ENCODE results near the gene BANF2.

Gene BANF2

DNA sequence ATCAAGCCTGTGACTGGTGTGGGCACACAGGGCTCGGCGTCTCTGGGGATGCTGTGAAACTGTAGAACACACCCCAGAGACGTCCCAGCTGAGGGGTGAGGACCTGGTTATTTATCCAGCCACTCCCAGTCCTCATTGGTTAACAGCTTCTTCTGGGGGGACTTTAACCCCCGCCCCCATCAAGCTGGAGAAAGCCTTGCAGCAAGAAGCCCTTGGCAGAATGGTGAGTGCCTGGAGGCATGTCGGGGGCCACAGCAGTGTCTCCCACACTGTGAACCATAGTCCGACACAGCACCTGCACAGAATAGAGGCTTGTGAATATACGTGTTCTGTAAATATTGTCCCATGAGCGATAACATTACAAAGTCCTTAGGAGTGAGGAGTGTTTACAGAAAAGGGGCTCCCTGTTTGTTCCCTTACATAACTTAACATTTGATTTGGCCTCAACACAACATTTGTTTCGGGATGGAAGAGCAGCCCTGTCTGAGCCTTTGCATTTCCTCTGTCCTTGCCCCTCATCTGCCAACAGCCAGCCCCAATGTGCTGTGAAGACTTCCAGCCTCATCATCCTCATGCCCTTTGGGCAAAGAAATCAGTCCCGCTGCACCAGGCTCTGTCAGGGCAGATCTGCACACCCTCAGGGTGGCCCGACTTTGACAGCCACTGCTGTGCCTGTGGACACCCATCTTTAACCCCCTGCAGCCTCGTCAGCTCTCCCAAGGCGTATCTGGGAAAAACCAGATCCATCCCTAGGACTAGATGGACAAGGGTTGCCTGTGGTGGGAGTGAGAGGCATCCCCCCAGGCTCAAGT lies 15.5 kb upstream of the BANF2 start:
- TF ChIP-seq, protein P1, sequence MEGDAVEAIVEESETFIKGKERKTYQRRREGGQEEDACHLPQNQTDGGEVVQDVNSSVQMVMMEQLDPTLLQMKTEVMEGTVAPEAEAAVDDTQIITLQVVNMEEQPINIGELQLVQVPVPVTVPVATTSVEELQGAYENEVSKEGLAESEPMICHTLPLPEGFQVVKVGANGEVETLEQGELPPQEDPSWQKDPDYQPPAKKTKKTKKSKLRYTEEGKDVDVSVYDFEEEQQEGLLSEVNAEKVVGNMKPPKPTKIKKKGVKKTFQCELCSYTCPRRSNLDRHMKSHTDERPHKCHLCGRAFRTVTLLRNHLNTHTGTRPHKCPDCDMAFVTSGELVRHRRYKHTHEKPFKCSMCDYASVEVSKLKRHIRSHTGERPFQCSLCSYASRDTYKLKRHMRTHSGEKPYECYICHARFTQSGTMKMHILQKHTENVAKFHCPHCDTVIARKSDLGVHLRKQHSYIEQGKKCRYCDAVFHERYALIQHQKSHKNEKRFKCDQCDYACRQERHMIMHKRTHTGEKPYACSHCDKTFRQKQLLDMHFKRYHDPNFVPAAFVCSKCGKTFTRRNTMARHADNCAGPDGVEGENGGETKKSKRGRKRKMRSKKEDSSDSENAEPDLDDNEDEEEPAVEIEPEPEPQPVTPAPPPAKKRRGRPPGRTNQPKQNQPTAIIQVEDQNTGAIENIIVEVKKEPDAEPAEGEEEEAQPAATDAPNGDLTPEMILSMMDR (IDR thresholded peaks at IDR 0.05), result no peak
- no peak for TF ChIP-seq ZFX (IDR thresholded peaks at IDR 0.05; ENCODE audit: borderline replicate concordance)
- no peak overlapping the region for H3K27ac ChIP-seq

- TF ChIP-seq, protein P1 (IDR thresholded peaks at IDR 0.05), result no peak
- no peak for TF ChIP-seq ZFX (IDR thresholded peaks at IDR 0.05; ENCODE audit: borderline replicate concordance)
- H3K27ac ChIP-seq, result no peak overlapping the region
Measured at GRCh38 chr20:17685168-17685567, 14.6 kb upstream of the BANF2 start.

- TF ChIP-seq, protein P1 (IDR thresholded peaks at IDR 0.05), result no peak
- TF ChIP-seq ZFX (IDR thresholded peaks at IDR 0.05; ENCODE audit: borderline replicate concordance), result no peak
- H3K27ac ChIP-seq, result no peak overlapping the region
Measured at GRCh38 chr20:17687800-17688199, 12.0 kb upstream of the BANF2 start.

- no peak overlapping the region for H3K27ac ChIP-seq
- TF ChIP-seq, protein P1 (IDR thresholded peaks at IDR 0.05), result no peak
- no peak for TF ChIP-seq ZFX (IDR thresholded peaks at IDR 0.05; ENCODE audit: borderline replicate concordance)
Measured at GRCh38 chr20:17688965-17689364, 10.8 kb upstream of the BANF2 start.

- TF ChIP-seq, protein P1 (IDR thresholded peaks at IDR 0.05), result no peak
- no peak for TF ChIP-seq ZFX (IDR thresholded peaks at IDR 0.05; ENCODE audit: borderline replicate concordance)
- no peak overlapping the region for H3K27ac ChIP-seq
Measured at GRCh38 chr20:17690144-17690543, 9.6 kb upstream of the BANF2 start.

- no peak overlapping the region for H3K27ac ChIP-seq
- TF ChIP-seq, protein P1 (IDR thresholded peaks at IDR 0.05), result no peak
- no peak for TF ChIP-seq ZFX (IDR thresholded peaks at IDR 0.05; ENCODE audit: borderline replicate concordance)
Measured at GRCh38 chr20:17691758-17692157, 8.0 kb upstream of the BANF2 start.

DNA sequence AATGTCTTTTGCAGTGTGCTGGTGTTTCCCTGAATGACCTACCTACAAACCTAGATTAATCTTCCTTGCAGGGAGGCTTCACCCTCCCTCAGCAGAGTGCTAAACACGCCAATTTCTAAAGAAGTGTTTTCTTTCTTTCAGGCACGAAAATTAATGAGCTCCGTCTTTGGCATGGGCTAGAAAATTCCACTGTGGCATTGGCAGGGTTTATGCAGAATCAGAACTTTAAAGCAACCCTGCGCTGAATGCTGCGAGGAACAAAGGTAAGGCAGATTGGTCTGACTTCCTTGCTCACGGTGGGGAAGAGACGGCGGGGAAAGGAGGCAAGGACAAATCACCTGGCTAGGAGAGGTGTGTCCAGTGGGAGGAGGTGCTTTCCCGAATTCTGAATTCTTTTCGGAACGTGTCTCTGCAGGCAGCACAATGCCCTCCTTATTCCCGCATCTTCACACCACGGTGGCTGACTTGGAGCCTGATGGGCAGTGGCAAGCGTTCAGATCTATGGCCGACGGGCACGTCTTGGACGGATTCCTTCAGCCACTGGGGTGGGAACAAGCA lies 6.2 kb upstream of the BANF2 start:
- TF ChIP-seq, protein P1 (IDR thresholded peaks at IDR 0.05), result no peak
- TF ChIP-seq ZFX (IDR thresholded peaks at IDR 0.05; ENCODE audit: borderline replicate concordance), result no peak
- no peak overlapping the region for H3K27ac ChIP-seq

Measured in 22Rv1 (cell line).